VCaP (cell line): Measurements from ENCODE around the gene ATP5PO.
"Not testable (repeated sequence)": the region's sequence is repeated elsewhere in the genome, so short reads cannot be mapped to it uniquely, and the experiment has no call there.

Experiments
- H3K27ac ChIP-seq: fragments of 450-650 bp; 2 replicates; pipeline ENCODE4 v1.5.1; 2017
- CTCF ChIP-seq: fragments of 450-650 bp; conservative IDR thresholded peaks from 2 replicates; pipeline ENCODE4 v1.5.1; 2017; ENCODE audit warnings: mild to moderate bottlenecking, moderate library complexity

The ATP5PO gene

GRCh38 chr21:33874161-33874560, 41.4 kb downstream of the ATP5PO start:
- TF ChIP-seq CTCF: no peak
- no peak overlapping the region for H3K27ac ChIP-seq

- H3K27ac ChIP-seq: no peak overlapping the region
- TF ChIP-seq CTCF: no peak
Measured at GRCh38 chr21:33872881-33873515, 42.6 kb downstream of the ATP5PO start.

GRCh38 chr21:33871171-33871570, 44.4 kb downstream of the ATP5PO start:
- TF ChIP-seq CTCF: no peak
- H3K27ac ChIP-seq: no peak overlapping the region

- no peak for TF ChIP-seq CTCF
- H3K27ac ChIP-seq: no peak overlapping the region
Measured at GRCh38 chr21:33870768-33871167, 44.8 kb downstream of the ATP5PO start.

- no peak for TF ChIP-seq CTCF
- H3K27ac ChIP-seq: no peak overlapping the region
Measured at GRCh38 chr21:33869873-33870272, 45.7 kb downstream of the ATP5PO start.

- H3K27ac ChIP-seq: not testable (repeated sequence)
Measured at GRCh38 chr21:33867868-33868267, 47.7 kb downstream of the ATP5PO start.

- no peak overlapping the region for H3K27ac ChIP-seq
- no peak for TF ChIP-seq CTCF
Measured at GRCh38 chr21:33866826-33867225, 48.8 kb downstream of the ATP5PO start.

GRCh38 chr21:33865996-33866575, 49.5 kb downstream of the ATP5PO start:
- no peak overlapping the region for H3K27ac ChIP-seq
- no peak for TF ChIP-seq CTCF
